Measurements from ENCODE around the gene TAAR1.
"Not testable (repeated sequence)": the region's sequence is repeated elsewhere in the genome, so short reads cannot be mapped to it uniquely, and the experiment has no call there.

The TAAR1 gene

GRCh38 chr6:132651062-132651461 lies 7.9 kb downstream of the TAAR1 start:
- DNase-seq = no peak

GRCh38 chr6:132650429-132650828 lies 8.6 kb downstream of the TAAR1 start:
- DNase-seq = no peak

GRCh38 chr6:132648828-132649227 lies 10.2 kb downstream of the TAAR1 start:
- no peak for DNase-seq

GRCh38 chr6:132648356-132648755 lies 10.6 kb downstream of the TAAR1 start:
- peak in 1 of 6 experiments; percentile 2 for DNase-seq

- DNase-seq = no peak
Observed at GRCh38 chr6:132643547-132643946, 15.4 kb downstream of the TAAR1 start.

- DNase-seq = not testable (repeated sequence)
Observed at GRCh38 chr6:132637135-132637534, 21.8 kb downstream of the TAAR1 start.

GRCh38 chr6:132635906-132636305 lies 23.1 kb downstream of the TAAR1 start:
- not testable (repeated sequence) for DNase-seq

GRCh38 chr6:132635288-132635687 lies 23.7 kb downstream of the TAAR1 start:
- DNase-seq = not testable (repeated sequence)

GRCh38 chr6:132634796-132635195 lies 24.2 kb downstream of the TAAR1 start:
- DNase-seq = no peak

- no peak for DNase-seq
Observed at GRCh38 chr6:132633362-132633761, 25.6 kb downstream of the TAAR1 start.

GRCh38 chr6:132624175-132624574 lies 34.8 kb downstream of the TAAR1 start, which contains the start of gene TAAR2:
TAAR2 (minus strand) TSS chr6:132624275; CDS start chr6:132624275, 0 bp downstream.
- DNase-seq = no peak

GRCh38 chr6:132623106-132623845 lies 35.7 kb downstream of the TAAR1 start:
- no peak for DNase-seq

GRCh38 chr6:132616677-132617076 lies 42.3 kb downstream of the TAAR1 start:
- no peak for DNase-seq

GRCh38 chr6:132614554-132614953 lies 44.4 kb downstream of the TAAR1 start:
- DNase-seq = no peak

GRCh38 chr6:132612449-132613108 lies 46.4 kb downstream of the TAAR1 start:
- DNase-seq = no peak

- no peak for DNase-seq
Observed at GRCh38 chr6:132611616-132612015, 47.4 kb downstream of the TAAR1 start.

- no peak for DNase-seq
Observed at GRCh38 chr6:132607544-132608233, 51.3 kb downstream of the TAAR1 start.

- DNase-seq = no peak
Observed at GRCh38 chr6:132604635-132605152, 54.3 kb downstream of the TAAR1 start.

- not testable (repeated sequence) for DNase-seq
Observed at GRCh38 chr6:132600900-132601299, 58.1 kb downstream of the TAAR1 start.

- no peak for DNase-seq
Observed at GRCh38 chr6:132598473-132598872, 60.5 kb downstream of the TAAR1 start.

GRCh38 chr6:132596201-132596600 lies 62.8 kb downstream of the TAAR1 start:
- DNase-seq = no peak
